ENCODE data around the gene TICRR.

The TICRR gene

GRCh38 chr15:89587955-89588354 lies 12.7 kb downstream of the TICRR start:
- no peak for TF ChIP-seq GATA2 (IDR thresholded peaks at IDR 0.05; ENCODE audit: low read depth, low read length)
- no peak for TF ChIP-seq GATA3 (IDR thresholded peaks at IDR 0.05; ENCODE audit: low read depth, low read length)

- no peak for TF ChIP-seq GATA2 (IDR thresholded peaks at IDR 0.05; ENCODE audit: low read depth, low read length)
- TF ChIP-seq GATA3 (IDR thresholded peaks at IDR 0.05; ENCODE audit: low read depth, low read length), result no peak
Measured at GRCh38 chr15:89591834-89592233, 16.6 kb downstream of the TICRR start.

GRCh38 chr15:89593018-89593417 lies 17.7 kb downstream of the TICRR start:
- TF ChIP-seq GATA2 (IDR thresholded peaks at IDR 0.05; ENCODE audit: low read depth, low read length) (no peak), GATA3 (IDR thresholded peaks at IDR 0.05; ENCODE audit: low read depth, low read length) (no peak)

GRCh38 chr15:89599021-89599420 lies 23.8 kb downstream of the TICRR start:
- TF ChIP-seq GATA3 (IDR thresholded peaks at IDR 0.05; ENCODE audit: low read depth, low read length) (no peak), GATA2 (IDR thresholded peaks at IDR 0.05; ENCODE audit: low read depth, low read length) (no peak)

- TF ChIP-seq GATA2 (IDR thresholded peaks at IDR 0.05; ENCODE audit: low read depth, low read length), result no peak
- TF ChIP-seq GATA3 (IDR thresholded peaks at IDR 0.05; ENCODE audit: low read depth, low read length), result no peak
Measured at GRCh38 chr15:89611317-89611716, 36.0 kb downstream of the TICRR start.

- TF ChIP-seq GATA2 (IDR thresholded peaks at IDR 0.05; ENCODE audit: low read depth, low read length) (no peak), GATA3 (IDR thresholded peaks at IDR 0.05; ENCODE audit: low read depth, low read length) (no peak)
Measured at GRCh38 chr15:89613031-89613430, 37.8 kb downstream of the TICRR start.

GRCh38 chr15:89614164-89614563 lies 38.9 kb downstream of the TICRR start:
- no peak for TF ChIP-seq GATA3 (IDR thresholded peaks at IDR 0.05; ENCODE audit: low read depth, low read length)
- TF ChIP-seq GATA2 (IDR thresholded peaks at IDR 0.05; ENCODE audit: low read depth, low read length), result no peak

- TF ChIP-seq GATA3 (IDR thresholded peaks at IDR 0.05; ENCODE audit: low read depth, low read length), result no peak
- no peak for TF ChIP-seq GATA2 (IDR thresholded peaks at IDR 0.05; ENCODE audit: low read depth, low read length)
Measured at GRCh38 chr15:89615135-89615534, 39.9 kb downstream of the TICRR start.

- TF ChIP-seq GATA2 (IDR thresholded peaks at IDR 0.05; ENCODE audit: low read depth, low read length), result no peak
- TF ChIP-seq GATA3 (IDR thresholded peaks at IDR 0.05; ENCODE audit: low read depth, low read length), result no peak
Measured at GRCh38 chr15:89616228-89616627, 41.0 kb downstream of the TICRR start.

- TF ChIP-seq GATA3 (IDR thresholded peaks at IDR 0.05; ENCODE audit: low read depth, low read length), result no peak
- TF ChIP-seq GATA2 (IDR thresholded peaks at IDR 0.05; ENCODE audit: low read depth, low read length), result no peak
Measured at GRCh38 chr15:89621547-89621946, 46.3 kb downstream of the TICRR start.

GRCh38 chr15:89623165-89623564 lies 47.9 kb downstream of the TICRR start:
- TF ChIP-seq GATA3 (IDR thresholded peaks at IDR 0.05; ENCODE audit: low read depth, low read length), result no peak
- no peak for TF ChIP-seq GATA2 (IDR thresholded peaks at IDR 0.05; ENCODE audit: low read depth, low read length)

GRCh38 chr15:89625716-89626115 lies 50.4 kb downstream of the TICRR start:
- no peak for TF ChIP-seq GATA2 (IDR thresholded peaks at IDR 0.05; ENCODE audit: low read depth, low read length)
- no peak for TF ChIP-seq GATA3 (IDR thresholded peaks at IDR 0.05; ENCODE audit: low read depth, low read length)

- TF ChIP-seq GATA2 (IDR thresholded peaks at IDR 0.05; ENCODE audit: low read depth, low read length) (no peak), GATA3 (IDR thresholded peaks at IDR 0.05; ENCODE audit: low read depth, low read length) (no peak)
Measured at GRCh38 chr15:89627256-89627970, 52.1 kb downstream of the TICRR start.

- no peak for TF ChIP-seq GATA2 (IDR thresholded peaks at IDR 0.05; ENCODE audit: low read depth, low read length)
- TF ChIP-seq GATA3 (IDR thresholded peaks at IDR 0.05; ENCODE audit: low read depth, low read length), result no peak
Measured at GRCh38 chr15:89628301-89628700, 53.0 kb downstream of the TICRR start.

- TF ChIP-seq GATA3 (IDR thresholded peaks at IDR 0.05; ENCODE audit: low read depth, low read length) (no peak), GATA2 (IDR thresholded peaks at IDR 0.05; ENCODE audit: low read depth, low read length) (no peak)
Measured at GRCh38 chr15:89628806-89629715, 53.8 kb downstream of the TICRR start.

All from SH-SY5Y (cell line).